Suprapubic skin (tissue), 4 donors: ENCODE measurements around the gene MNS1.

Source experiments
- CTCF ChIP-seq, 2 donors: fragments of 200-600 bp in 1 of 2; fragments of 450-650 bp in 1 of 2; sonication (generic) in 1 of 2; IDR thresholded peaks; one replicate each; pipeline ENCODE4 v1.5.1; 2016 to 2019; ENCODE audit warnings: antibody characterized with exemption in 2 of 2, mild to moderate bottlenecking in 1 of 2, moderate library complexity in 1 of 2
- EP300 ChIP-seq: sonication (generic); formaldehyde crosslinking; IDR thresholded peaks from one replicate; pipeline ENCODE4 v1.6.1; 2017; ENCODE audit warnings: antibody characterized with exemption
- POLR2A ChIP-seq, 2 donors: fragments of 450-650 bp; IDR thresholded peaks; one replicate each; pipeline ENCODE4 v1.6.1; 2017; ENCODE audit warnings: antibody characterized with exemption in 2 of 2, mild to moderate bottlenecking in 2 of 2, moderate library complexity in 2 of 2
- POLR2AphosphoS5 ChIP-seq, 3 donors: sonication (generic); formaldehyde crosslinking; IDR thresholded peaks; one replicate each; pipeline ENCODE4 v1.6.1; 2017; ENCODE audit warnings: antibody characterized with exemption in 3 of 3

- TF ChIP-seq CTCF (IDR thresholded peaks at IDR 0.05) = no peak
- no peak for TF ChIP-seq EP300
- TF ChIP-seq POLR2AphosphoS5 (IDR thresholded peaks at IDR 0.05) = no peak
- TF ChIP-seq POLR2A (IDR thresholded peaks at IDR 0.05) = no peak
Observed at GRCh38 chr15:56473017-56473416, 8.1 kb upstream of the MNS1 start.
